Fibroblast of lung (primary cell): ENCODE data around the gene NUDT22.

Experiments used
- CTCF ChIP-seq, 2 donors: IDR thresholded peaks in 1 of 2; conservative IDR thresholded peaks in 1 of 2; 1 replicate in 1 of 2; 2 replicates in 1 of 2; pipeline ENCODE4 v1.5.1; 2011 to 2012; ENCODE audit warnings: low read length in 2 of 2, control low read depth in 1 of 2, inconsistent platforms in 1 of 2, low read depth in 1 of 2, mild to moderate bottlenecking in 1 of 2
- EZH2 ChIP-seq: IDR thresholded peaks from 2 replicates; pipeline ENCODE4 v1.5.1; 2012; ENCODE audit warnings: low read length, control low read depth, mild to moderate bottlenecking; ENCODE audit errors: missing control alignments

- TF ChIP-seq CTCF (conservative IDR thresholded peaks at IDR 0.05 in 1 of 2, IDR thresholded peaks at IDR 0.05 in 1 of 2; ENCODE audit: low read depth in 1 of 2, low read length in 2 of 2) (no peak), EZH2 (no peak)
Measured at GRCh38 chr11:64209563-64209843, 16.6 kb upstream of the NUDT22 start.
